Kidney glomerular epithelial cell (primary cell): ENCODE measurements around the gene BTG4.

Source experiments
- DNase-seq: peaks from one replicate; lab custom pipeline; 2025; lab: John Stamatoyannopoulos, UW

The BTG4 gene

GRCh38 chr11:111490496-111490895 lies 21.7 kb downstream of the BTG4 start:
- no peak for DNase-seq

- DNase-seq: no peak
Observed at GRCh38 chr11:111483431-111483830, 28.8 kb downstream of the BTG4 start.

GRCh38 chr11:111479666-111480065 lies 32.5 kb downstream of the BTG4 start:
- DNase-seq: no peak

- DNase-seq: no peak
Observed at GRCh38 chr11:111477898-111478297, 34.3 kb downstream of the BTG4 start.

- DNase-seq: no peak
Observed at GRCh38 chr11:111476956-111477355, 35.2 kb downstream of the BTG4 start.

- DNase-seq: no peak
Observed at GRCh38 chr11:111476366-111476765, 35.8 kb downstream of the BTG4 start.

- DNase-seq: no peak
Observed at GRCh38 chr11:111474432-111474831, 37.8 kb downstream of the BTG4 start.

GRCh38 chr11:111472228-111472627 lies 40.0 kb downstream of the BTG4 start:
- no peak for DNase-seq

GRCh38 chr11:111469200-111469599 lies 43.0 kb downstream of the BTG4 start:
- DNase-seq: no peak

- no peak for DNase-seq
Observed at GRCh38 chr11:111466615-111467014, 45.6 kb downstream of the BTG4 start.

- no peak for DNase-seq
Observed at GRCh38 chr11:111465400-111465799, 46.8 kb downstream of the BTG4 start.

- DNase-seq: no peak
Observed at GRCh38 chr11:111463276-111463675, 48.9 kb downstream of the BTG4 start.

- no peak for DNase-seq
Observed at GRCh38 chr11:111462329-111462728, 49.9 kb downstream of the BTG4 start.

- no peak for DNase-seq
Observed at GRCh38 chr11:111461460-111462235, 50.5 kb downstream of the BTG4 start.

- DNase-seq: no peak
Observed at GRCh38 chr11:111460856-111461255, 51.3 kb downstream of the BTG4 start.

- DNase-seq: no peak
Observed at GRCh38 chr11:111460340-111460739, 51.8 kb downstream of the BTG4 start.

GRCh38 chr11:111459506-111460270 lies 52.5 kb downstream of the BTG4 start:
- DNase-seq: no peak

- DNase-seq: no peak
Observed at GRCh38 chr11:111457731-111458368, 54.3 kb downstream of the BTG4 start.

GRCh38 chr11:111456859-111457730 lies 55.1 kb downstream of the BTG4 start:
- no peak for DNase-seq

GRCh38 chr11:111456086-111456858 lies 55.9 kb downstream of the BTG4 start:
- no peak for DNase-seq
